C4-2B (cell line): Measurements from ENCODE around the gene PCARE.

Experiments used
- ZFX ChIP-seq: fragments of 450-650 bp; IDR thresholded peaks from 2 replicates; pipeline ENCODE4 v1.6.1; 2017
- TF ChIP-seq, protein P1 (sequence below): fragments of 450-650 bp; conservative IDR thresholded peaks from 2 replicates; pipeline ENCODE4 v1.5.1; 2017; ENCODE audit warnings: mild to moderate bottlenecking

GRCh38 chr2:29072971-29073725 lies 1.2 kb downstream of the PCARE start:
- TF ChIP-seq, protein P1, sequence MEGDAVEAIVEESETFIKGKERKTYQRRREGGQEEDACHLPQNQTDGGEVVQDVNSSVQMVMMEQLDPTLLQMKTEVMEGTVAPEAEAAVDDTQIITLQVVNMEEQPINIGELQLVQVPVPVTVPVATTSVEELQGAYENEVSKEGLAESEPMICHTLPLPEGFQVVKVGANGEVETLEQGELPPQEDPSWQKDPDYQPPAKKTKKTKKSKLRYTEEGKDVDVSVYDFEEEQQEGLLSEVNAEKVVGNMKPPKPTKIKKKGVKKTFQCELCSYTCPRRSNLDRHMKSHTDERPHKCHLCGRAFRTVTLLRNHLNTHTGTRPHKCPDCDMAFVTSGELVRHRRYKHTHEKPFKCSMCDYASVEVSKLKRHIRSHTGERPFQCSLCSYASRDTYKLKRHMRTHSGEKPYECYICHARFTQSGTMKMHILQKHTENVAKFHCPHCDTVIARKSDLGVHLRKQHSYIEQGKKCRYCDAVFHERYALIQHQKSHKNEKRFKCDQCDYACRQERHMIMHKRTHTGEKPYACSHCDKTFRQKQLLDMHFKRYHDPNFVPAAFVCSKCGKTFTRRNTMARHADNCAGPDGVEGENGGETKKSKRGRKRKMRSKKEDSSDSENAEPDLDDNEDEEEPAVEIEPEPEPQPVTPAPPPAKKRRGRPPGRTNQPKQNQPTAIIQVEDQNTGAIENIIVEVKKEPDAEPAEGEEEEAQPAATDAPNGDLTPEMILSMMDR, result no peak
- TF ChIP-seq ZFX, result no peak
